ENCODE data around the gene ADARB1.

ADARB1 gene

GRCh38 chr21:45158491-45159423, 84.4 kb downstream of the ADARB1 start:
- DNase-seq (ENCODE audit: extremely low spot score): no peak
- no peak for TF ChIP-seq PKNOX1 (IDR thresholded peaks at IDR 0.05)
- no peak for TF ChIP-seq FOXM1 (IDR thresholded peaks at IDR 0.05; ENCODE audit: borderline replicate concordance)
- no peak for TF ChIP-seq L3MBTL2 (conservative IDR thresholded peaks at IDR 0.05)
- no peak for TF ChIP-seq FOXK2 (IDR thresholded peaks at IDR 0.05)
- POLR2A ChIA-PET: no interaction called here
- CTCF ChIA-PET: no interaction called here

DNA sequence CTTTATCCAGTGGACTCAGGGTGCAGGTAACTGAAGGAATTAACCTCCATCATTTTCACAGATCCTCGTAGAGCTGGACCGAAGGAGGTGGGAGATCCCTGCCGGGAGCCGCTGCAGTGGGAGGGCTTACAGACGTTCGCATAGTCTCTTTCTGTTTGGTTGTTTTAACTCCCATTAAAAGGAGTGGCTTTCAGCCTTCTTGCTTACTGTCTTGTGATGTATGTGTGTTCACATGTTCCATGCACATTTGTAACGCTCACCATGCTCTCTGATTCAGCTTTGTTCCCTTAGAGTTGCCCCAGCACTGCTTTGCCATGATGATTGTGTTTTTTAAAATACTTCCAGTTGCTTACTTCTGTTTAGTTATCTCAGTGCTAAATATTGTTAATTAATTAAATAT, 85.8 kb downstream of the ADARB1 start:
- DNase-seq (ENCODE audit: extremely low spot score): no peak
- POLR2A ChIA-PET: no interaction called here
- CTCF ChIA-PET: no interaction called here
- TF ChIP-seq HDGF (IDR thresholded peaks at IDR 0.05; ENCODE audit: borderline replicate concordance): no peak
- no peak for TF ChIP-seq FOXA1 (IDR thresholded peaks at IDR 0.05)
- TF ChIP-seq NFRKB (IDR thresholded peaks at IDR 0.05): no peak
- TF ChIP-seq TARDBP (IDR thresholded peaks at IDR 0.05): no peak
- TF ChIP-seq ARNT (IDR thresholded peaks at IDR 0.05): no peak
- TF ChIP-seq SP1 (IDR thresholded peaks at IDR 0.05): no peak
- TF ChIP-seq FOXM1 (IDR thresholded peaks at IDR 0.05; ENCODE audit: borderline replicate concordance): no peak
- TF ChIP-seq FOXK2 (IDR thresholded peaks at IDR 0.05): no peak
- TF ChIP-seq BHLHE40 (IDR thresholded peaks at IDR 0.05; ENCODE audit: borderline replicate concordance): no peak
- TF ChIP-seq PKNOX1 (IDR thresholded peaks at IDR 0.05): no peak
- TF ChIP-seq ELF4 (IDR thresholded peaks at IDR 0.05): no peak

DNA sequence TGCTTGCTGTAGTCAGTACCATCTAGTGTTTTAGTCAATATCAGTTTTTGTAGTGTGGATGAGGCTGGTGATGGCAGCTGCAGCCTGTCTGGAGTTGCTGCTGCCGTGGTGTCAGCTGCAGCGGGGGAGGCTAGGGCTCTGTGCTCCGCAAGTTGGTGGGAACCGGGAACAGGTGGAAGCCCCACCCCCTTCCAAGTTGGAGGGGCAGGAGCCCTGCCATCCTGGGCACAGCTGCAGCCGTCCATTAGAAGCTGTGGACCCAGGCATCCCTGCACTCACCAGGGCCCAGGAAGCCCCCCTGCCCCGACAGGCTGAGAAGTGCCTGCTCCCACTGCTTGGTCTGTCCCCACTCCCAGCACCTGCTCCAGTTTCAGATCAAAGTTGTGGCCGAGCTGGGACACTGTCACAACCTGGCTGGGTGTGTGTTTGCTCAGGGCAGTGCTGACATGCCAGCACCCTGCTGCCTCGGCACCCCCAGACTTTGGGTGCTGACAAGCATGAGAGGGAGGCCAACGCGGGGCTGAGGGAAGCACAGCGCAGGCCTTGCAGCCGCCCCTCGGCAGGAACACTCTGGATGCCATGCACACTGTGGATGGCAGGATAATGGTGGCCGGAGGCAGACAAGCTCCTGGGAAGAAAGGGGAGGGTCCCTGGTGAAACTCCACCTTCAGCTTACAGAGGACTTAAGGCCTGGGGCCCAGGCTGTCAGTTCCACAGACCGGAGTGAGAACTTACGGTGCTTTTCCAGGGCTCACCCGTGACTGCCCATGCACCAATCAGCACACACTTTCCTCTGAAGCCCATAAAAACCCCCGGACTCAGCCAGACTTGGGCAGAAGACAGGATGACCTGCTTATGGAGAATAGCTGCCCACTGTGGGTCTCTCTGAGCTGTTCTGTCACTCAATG, 86.9 kb downstream of the ADARB1 start:
- TF ChIP-seq ELF4 (IDR thresholded peaks at IDR 0.05): no peak
- no peak for TF ChIP-seq LEF1 (IDR thresholded peaks at IDR 0.05; ENCODE audit: borderline replicate concordance)
- TF ChIP-seq FOXM1 (IDR thresholded peaks at IDR 0.05; ENCODE audit: borderline replicate concordance): no peak
- TF ChIP-seq FOXK2 (IDR thresholded peaks at IDR 0.05): no peak
- no peak for TF ChIP-seq PKNOX1 (IDR thresholded peaks at IDR 0.05)
- TF ChIP-seq ARNT (IDR thresholded peaks at IDR 0.05): no peak
- TF ChIP-seq ZNF384 (IDR thresholded peaks at IDR 0.05): no peak
- TF ChIP-seq BHLHE40 (IDR thresholded peaks at IDR 0.05; ENCODE audit: borderline replicate concordance): no peak
- no peak for TF ChIP-seq FOXA1 (IDR thresholded peaks at IDR 0.05)
- TF ChIP-seq TARDBP (IDR thresholded peaks at IDR 0.05): no peak
- no peak for TF ChIP-seq SUZ12 (IDR thresholded peaks at IDR 0.05)
- no peak for TF ChIP-seq CTBP1 (IDR thresholded peaks at IDR 0.05; ENCODE audit: borderline replicate concordance)
- POLR2A ChIA-PET: no interaction called here
- DNase-seq (ENCODE audit: extremely low spot score): no peak
- CTCF ChIA-PET: no interaction called here

DNA sequence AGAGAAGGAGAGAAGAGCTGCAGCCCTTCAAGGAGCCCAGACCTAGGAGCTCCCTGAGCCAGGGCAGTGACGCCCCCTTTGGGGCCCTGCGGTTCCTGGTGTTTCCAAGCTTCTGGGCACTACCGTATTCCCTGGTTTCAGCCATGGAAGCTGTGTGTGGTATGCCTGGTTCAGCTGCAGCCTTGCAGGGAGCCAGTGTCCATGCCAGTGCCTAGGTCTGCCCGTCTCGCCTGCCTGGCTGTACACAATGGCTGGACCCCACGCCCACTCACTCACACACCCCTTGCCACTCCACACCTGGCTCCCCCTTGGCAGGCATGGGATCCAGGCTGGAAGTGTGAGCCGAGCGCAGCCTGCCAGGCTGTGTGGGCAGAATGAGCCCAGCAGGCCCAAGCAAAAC, 87.7 kb downstream of the ADARB1 start:
- TF ChIP-seq FOXK2 (IDR thresholded peaks at IDR 0.05) (no peak), SUZ12 (IDR thresholded peaks at IDR 0.05) (no peak), ARNT (IDR thresholded peaks at IDR 0.05) (no peak), BHLHE40 (IDR thresholded peaks at IDR 0.05; ENCODE audit: borderline replicate concordance) (no peak), HDGF (IDR thresholded peaks at IDR 0.05; ENCODE audit: borderline replicate concordance) (no peak), L3MBTL2 (conservative IDR thresholded peaks at IDR 0.05) (no peak), TARDBP (IDR thresholded peaks at IDR 0.05) (no peak), FOXM1 (IDR thresholded peaks at IDR 0.05; ENCODE audit: borderline replicate concordance) (no peak), NFRKB (IDR thresholded peaks at IDR 0.05) (no peak), FOXA1 (IDR thresholded peaks at IDR 0.05) (no peak), LEF1 (IDR thresholded peaks at IDR 0.05; ENCODE audit: borderline replicate concordance) (no peak), ZNF384 (IDR thresholded peaks at IDR 0.05) (no peak), CTBP1 (IDR thresholded peaks at IDR 0.05; ENCODE audit: borderline replicate concordance) (no peak), ELF4 (IDR thresholded peaks at IDR 0.05) (no peak)
- CTCF ChIA-PET: no interaction called here
- POLR2A ChIA-PET: no interaction called here
- DNase-seq (ENCODE audit: extremely low spot score): no peak

DNA sequence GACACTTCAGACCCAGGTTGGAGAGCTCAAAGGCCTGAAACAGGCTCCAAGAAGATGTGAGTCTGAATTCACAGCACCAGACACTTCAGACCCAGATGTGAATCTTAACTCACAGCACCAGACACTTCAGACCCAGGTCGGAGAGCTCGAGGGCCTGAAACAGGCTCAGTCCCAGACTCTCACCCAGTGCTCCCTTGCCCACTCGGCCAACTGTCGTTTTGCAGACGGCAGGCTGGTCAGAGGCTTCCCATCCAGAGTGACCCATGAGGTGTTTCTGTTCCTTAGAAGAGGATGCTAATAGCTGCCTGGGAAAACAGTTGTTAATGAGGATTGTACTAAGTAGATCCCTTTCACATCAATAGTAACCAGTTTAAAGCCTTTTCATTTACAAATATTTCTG, 88.4 kb downstream of the ADARB1 start:
- ChIA-PET CTCF (interaction anchor here (0.8 kb wide), 1 partner anchor 26 kb away, joined by 3 read pairs; no protein-coding TSS in a partner anchor), POLR2A (no interaction called here)
- no peak for DNase-seq (ENCODE audit: extremely low spot score)

More for the DNA sequence above, 88.4 kb downstream of the ADARB1 start:
- no peak for TF ChIP-seq ZNF384 (IDR thresholded peaks at IDR 0.05)
- TF ChIP-seq SP1 (IDR thresholded peaks at IDR 0.05): no peak
- TF ChIP-seq L3MBTL2 (conservative IDR thresholded peaks at IDR 0.05): no peak
- TF ChIP-seq FOXA1 (IDR thresholded peaks at IDR 0.05): no peak
- TF ChIP-seq FOXM1 (IDR thresholded peaks at IDR 0.05; ENCODE audit: borderline replicate concordance): no peak

Data from HEK293T (cell line).